ENCODE measurements around the gene STRN3.
A peak's percentile ranks its signal among the peaks of the same experiment; 100 is the strongest.
"Not testable (repeated sequence)": the region's sequence is repeated elsewhere in the genome, so short reads cannot be mapped to it uniquely, and the experiment has no call there.

The STRN3 gene

DNA sequence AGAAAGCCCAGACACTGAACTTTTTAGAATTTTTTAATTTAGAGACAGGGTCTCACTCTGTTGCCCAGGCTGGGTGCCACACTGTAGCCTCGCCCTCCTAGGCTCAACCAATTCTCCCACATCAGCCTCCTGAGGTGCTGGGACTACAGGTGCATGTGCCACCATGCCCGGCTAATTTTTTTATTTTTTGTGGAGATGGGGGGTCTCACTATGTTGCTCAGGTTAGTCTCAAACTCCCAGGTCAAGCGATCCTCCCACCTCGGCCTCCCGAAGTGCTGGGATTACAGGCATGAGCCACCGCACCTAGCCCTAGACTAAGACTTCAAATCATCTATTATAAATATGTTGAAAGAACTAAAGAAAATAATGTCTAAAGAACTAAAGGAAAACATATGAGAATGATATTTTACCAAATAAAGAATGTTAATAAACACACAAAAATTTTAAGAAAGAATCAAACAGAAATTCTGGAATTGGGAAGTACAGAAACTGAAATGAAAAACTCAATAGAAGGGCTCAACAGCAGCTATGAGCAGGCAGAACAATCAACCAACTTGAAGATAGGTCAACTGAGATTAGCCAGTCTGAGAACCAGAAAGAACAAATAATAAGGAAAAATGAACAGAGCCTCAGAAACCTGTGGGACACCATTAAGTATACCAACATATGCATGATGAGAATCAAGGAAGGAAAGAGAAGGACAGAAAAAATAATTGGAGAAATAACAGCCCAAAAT, 27.0 kb downstream of the STRN3 start:
- DNase-seq: no peak

DNA sequence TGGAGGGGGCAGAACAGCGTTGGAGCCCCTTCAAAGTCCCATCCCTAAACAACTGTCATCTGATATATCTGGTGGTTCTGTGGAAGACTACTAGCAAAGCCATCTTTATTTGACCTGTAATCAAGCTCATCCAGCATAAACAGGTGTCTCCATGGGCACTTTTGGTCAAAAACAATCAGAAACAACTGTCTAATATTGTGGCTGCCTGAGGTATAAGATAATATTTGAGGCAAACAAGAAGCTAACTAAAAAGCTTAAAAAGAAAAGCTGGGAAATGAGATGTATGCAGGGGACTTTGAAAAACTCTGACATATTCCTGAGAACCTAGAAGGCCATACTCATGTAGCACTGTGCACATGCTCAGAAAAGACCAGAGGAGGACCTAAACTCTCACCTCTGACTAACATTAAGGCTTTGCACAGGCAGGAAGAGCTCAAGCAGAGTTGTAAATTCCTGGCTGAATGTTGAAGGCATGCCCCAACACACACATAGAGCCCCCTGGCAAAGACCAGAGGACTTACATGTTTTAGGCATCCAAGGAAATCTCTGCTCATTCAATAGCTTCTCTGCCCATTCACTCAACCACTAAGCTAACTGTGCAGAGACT, 28.0 kb downstream of the STRN3 start:
- no peak for DNase-seq

GRCh38 chr14:30996892-30997659, 29.1 kb downstream of the STRN3 start:
- DNase-seq: no peak

GRCh38 chr14:30995689-30996088, 30.5 kb downstream of the STRN3 start:
- no peak for DNase-seq

DNA sequence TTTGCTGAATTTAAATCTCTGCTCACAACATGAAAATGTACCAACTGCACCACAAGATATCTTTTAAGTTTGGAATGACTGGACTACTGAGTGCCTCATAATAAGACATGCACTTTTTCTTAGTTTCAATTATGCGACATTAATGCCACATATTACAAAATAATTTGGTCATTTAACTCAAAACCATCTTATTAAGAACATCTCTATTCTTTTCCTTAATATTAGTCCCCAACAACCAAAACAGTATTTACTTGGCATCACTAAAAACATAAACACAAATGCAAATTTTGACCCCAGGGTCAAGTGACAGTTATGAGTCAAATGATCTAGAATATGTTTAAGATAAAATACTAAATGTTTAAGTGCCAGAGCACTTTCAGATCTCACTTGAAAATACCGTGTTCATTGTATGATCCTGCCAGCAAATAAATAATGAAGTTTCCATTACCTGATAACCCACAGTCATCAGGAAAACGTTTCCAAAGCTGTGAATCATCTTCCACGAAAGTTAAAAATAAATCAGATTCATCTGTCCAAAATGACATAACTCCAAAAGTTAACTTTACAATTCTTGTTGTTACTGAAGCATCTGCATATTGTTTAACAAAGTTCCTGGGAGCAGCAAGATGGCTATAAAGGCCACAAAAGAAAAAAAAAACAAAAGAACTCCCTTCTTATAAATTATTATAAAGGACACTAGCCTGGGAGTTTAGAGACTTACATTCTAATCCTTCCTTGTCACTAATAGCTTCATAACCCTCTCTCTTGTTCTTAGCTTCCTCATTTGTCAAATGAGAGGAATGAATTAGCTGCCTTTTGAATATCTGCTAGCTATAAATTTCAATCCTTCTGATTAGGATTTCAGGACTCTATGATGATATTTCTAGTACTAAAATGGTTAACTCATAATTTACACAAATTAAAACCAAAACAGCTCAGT, 31.2 kb downstream of the STRN3 start:
- peak; percentile 44 for DNase-seq

GRCh38 chr14:30993071-30993470, 33.1 kb downstream of the STRN3 start:
- no peak for DNase-seq

GRCh38 chr14:30991408-30991807, 34.8 kb downstream of the STRN3 start:
- no peak for DNase-seq

GRCh38 chr14:30990770-30991169, 35.4 kb downstream of the STRN3 start:
- no peak for DNase-seq

DNA sequence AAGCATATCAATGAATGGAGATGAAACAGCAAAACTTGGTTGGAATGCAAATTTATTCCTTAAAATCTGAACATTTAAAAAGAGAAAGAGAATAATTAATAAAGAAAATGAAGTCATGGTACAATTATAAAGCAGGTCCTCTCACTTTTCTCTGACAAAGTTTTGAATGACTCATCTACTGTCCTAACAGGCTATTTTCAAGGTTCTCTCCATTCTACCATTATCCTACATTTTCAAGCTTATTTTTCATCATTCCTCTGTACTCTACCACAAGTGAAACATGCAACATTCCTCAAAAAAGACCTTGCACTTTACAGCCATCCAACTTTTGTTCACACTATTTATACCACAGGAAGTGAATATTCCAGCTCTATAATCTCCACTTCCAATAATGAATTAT, 37.7 kb downstream of the STRN3 start:
- DNase-seq: no peak

GRCh38 chr14:30985796-30986195, 40.4 kb downstream of the STRN3 start:
- DNase-seq: no peak

GRCh38 chr14:30983858-30984257, 42.3 kb downstream of the STRN3 start:
- DNase-seq: no peak

GRCh38 chr14:30982533-30982932, 43.6 kb downstream of the STRN3 start:
- peak; percentile 84 for DNase-seq

- no peak for DNase-seq
These were observed 45.2 kb downstream of the STRN3 start for GRCh38 chr14:30980980-30981379.

DNA sequence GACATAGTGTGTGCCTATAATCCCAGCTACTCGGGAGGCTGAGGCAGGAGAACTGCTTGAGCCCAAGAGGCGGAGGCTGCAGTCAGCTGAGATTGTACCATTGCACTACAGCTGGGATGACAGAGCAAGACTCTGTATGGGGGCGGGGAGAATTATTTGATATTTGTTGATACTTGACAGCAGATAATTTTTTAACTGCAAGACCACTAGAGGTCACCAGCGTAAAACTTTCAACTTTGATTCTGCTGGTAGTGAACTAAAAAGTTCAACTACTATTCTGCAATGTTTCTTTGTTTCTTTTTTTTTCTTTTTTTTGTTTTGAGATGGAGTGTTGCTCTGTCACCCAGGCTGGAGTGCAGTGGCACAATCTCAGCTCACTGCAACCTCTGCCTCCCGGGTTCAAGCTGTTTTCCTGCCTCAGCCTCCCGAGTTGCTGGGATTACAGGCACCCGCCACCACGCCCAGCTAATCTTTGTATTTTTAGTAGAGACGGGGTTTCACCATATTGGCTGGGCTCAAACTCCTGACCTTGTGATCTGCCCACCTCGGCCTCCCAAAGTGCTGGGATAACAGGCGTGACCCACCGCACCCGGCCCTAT, 46.0 kb downstream of the STRN3 start:
- DNase-seq: peak; percentile 83

- DNase-seq: no peak
These were observed 48.4 kb downstream of the STRN3 start for GRCh38 chr14:30977752-30978151.

DNA sequence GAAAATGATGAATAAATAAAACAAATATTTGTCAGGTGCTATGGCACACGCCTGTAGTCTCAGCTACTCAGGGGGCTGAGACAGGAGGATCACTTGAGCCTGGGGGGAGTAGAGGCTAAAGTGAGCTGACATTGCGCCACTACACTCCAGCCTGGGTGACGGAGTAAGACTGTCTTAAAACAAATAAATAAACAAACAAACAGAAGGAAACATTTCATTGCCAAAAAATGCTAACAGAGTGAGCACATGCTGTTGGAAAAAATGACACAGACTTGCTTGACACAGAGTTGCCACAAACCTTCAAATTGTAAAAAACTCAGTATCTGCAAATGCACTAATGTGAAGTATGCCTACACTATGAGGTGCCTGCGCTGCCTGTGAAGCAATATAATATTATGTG, 51.6 kb downstream of the STRN3 start:
- no peak for DNase-seq

GRCh38 chr14:30972882-30973582, 53.1 kb downstream of the STRN3 start:
- DNase-seq: no peak

DNA sequence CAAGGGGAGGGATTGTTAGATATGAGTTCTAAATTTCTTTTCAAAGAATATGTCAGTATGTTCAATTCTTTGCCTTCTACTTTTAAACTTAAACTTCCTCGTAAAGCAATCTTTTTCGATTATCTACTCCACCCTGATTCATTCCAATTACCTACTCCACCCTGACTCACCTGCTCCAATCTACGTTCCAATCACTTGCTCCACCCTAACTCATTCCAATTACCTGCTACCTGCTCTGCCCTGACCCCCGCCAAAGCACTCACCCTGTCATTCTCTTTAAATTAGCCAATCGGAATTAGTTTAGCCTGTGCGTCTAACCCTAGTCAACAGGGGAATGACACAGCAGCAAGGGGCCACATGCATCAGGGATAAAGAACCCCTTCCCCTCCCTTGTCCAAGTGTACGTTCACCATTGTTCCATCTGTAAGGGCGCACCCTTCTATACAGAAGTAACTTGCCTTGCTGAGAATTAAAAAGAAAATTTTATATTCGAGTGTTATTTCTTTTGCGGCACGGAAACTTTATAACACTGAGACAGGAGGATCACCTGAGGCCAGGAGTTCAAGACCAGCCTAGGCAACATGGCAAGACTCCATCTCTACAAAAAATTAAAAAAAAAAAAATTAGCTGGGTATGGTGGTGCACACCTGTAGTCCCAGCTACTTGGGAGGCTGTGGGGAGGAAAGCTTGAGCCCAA, 54.0 kb downstream of the STRN3 start:
- DNase-seq: not testable (repeated sequence)

DNA sequence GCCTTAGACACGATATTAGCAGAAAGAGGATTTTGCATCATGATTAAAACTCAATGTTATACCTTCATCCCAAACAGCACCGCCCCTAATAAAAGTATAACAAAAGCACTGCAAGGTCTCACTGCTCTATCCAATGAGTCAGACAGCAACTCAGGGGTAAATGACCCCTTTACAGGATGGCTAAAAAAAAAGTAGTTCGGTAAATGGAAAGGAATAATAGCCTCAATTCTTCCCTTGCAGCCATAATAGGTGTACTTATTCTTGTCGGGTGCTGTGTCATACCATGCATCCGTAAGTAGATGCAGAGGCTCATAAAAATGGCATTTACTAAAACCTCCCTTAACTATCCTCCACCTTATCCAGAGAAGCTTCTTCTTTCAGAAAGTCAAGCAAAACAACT, 54.6 kb downstream of the STRN3 start:
- no peak for DNase-seq

GRCh38 chr14:30969796-30970195, 56.4 kb downstream of the STRN3 start:
- not testable (repeated sequence) for DNase-seq

All from OCI-M1 (cell line).